ENCODE results near the gene MSI2.

Gene MSI2

GRCh38 chr17:57326764-57327163, 70.4 kb downstream of the MSI2 start:
- Histone ChIP-seq H3K79me2 (ENCODE audit: control insufficient read depth, insufficient read depth, low read length, poor library complexity) (no peaks in the 10 kb centered on the region), H3K9me3 (ENCODE audit: insufficient read depth, low read depth, low read length) (no peaks in the 10 kb centered on the region), H2BK120ac (ENCODE audit: insufficient read depth, low read length, poor library complexity) (no peak overlapping the region), H3K23ac (ENCODE audit: low read length) (no peak overlapping the region), H3K27me3 (ENCODE audit: insufficient read depth, low read length) (no peaks in the 10 kb centered on the region), H4K91ac (ENCODE audit: low read depth, low read length) (no peak overlapping the region), H2BK5ac (ENCODE audit: low read depth, low read length, poor library complexity) (no peak overlapping the region), H4K12ac (ENCODE audit: low read depth, low read length) (no peak overlapping the region), H3K4me3 (ENCODE audit: low read depth, low read length) (no peak overlapping the region), H3K36me3 (ENCODE audit: control insufficient read depth in 1 of 2, insufficient read depth in 2 of 2, low read length in 2 of 2) (peaks cover 14 to 22% of the 10 kb centered on the region in 2 experiments), H3K4ac (ENCODE audit: low read depth, low read length) (no peak overlapping the region), H3K18ac (ENCODE audit: low read length) (no peak overlapping the region), H3K14ac (ENCODE audit: low read length) (no peak overlapping the region), H3K4me1 (ENCODE audit: control insufficient read depth in 1 of 2, insufficient read depth in 2 of 2, low read length in 2 of 2) (no peaks in the 10 kb centered on the region), H4K8ac (ENCODE audit: low read depth, low read length) (no peak overlapping the region), H3K27ac (ENCODE audit: low read depth, low read length) (no peak overlapping the region), H2AFZ (ENCODE audit: insufficient read depth, low read length, poor library complexity) (no peak overlapping the region), H2AK5ac (ENCODE audit: low read length) (no peak overlapping the region), H3K79me1 (ENCODE audit: low read length) (no peaks in the 10 kb centered on the region), H3K4me2 (ENCODE audit: low read length) (no peak overlapping the region), H3K9ac (ENCODE audit: low read length) (no peak overlapping the region), H2BK12ac (ENCODE audit: low read length) (no peak overlapping the region)
- WGBS (ENCODE audit: extremely low coverage, insufficient coverage, insufficient read length) = no CpG with 5 or more reads among the region's 5 CpGs
- no peak for DNase-seq

DNA sequence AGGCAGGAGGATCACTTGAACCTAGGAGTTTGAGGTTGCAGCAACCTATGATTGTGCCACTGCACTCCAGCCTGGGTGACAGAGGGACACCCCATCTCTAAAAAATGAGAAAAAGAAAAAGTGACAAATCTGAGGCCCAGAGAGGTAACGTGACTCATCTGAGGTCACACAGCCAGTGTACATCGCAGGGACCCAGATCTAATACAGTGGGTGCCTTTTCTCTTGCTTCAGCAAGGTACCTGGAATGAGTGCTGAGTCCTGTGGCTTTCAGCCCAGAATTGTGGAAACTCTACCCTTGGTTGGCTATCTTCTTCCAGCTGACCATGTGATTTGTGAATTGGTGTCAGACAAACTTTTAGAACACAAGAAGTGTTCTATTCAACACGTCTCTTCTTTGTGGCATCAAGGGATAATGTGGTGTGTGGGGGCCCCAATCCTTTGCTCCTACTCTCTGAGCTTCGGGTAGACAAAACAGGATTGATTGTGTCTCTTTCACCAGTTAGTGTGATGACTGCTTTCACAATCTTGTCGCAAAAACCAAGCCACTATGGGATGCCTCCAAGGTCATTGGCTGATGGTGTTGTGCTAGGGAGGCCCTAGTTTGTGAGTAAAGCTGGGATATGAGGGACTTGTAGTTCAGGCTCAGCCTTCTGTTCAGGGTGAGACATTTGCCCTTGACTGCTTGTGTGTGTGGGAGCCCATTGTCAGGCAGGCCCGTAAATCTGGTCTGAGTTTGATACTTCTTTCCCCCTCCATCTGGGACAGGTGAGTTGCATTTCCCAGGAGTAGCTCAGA, 71.0 kb downstream of the MSI2 start:
- Histone ChIP-seq H2AFZ (ENCODE audit: insufficient read depth, low read length, poor library complexity) (no peak overlapping the region), H3K36me3 (ENCODE audit: control insufficient read depth in 1 of 2, insufficient read depth in 2 of 2, low read length in 2 of 2) (peaks cover 14 to 22% of the 10 kb centered on the region in 2 experiments), H2BK12ac (ENCODE audit: low read length) (no peak overlapping the region), H2BK120ac (ENCODE audit: insufficient read depth, low read length, poor library complexity) (no peak overlapping the region), H4K12ac (ENCODE audit: low read depth, low read length) (no peak overlapping the region), H3K4ac (ENCODE audit: low read depth, low read length) (no peak overlapping the region), H3K4me2 (ENCODE audit: low read length) (no peak overlapping the region), H3K79me1 (ENCODE audit: low read length) (no peaks in the 10 kb centered on the region), H3K18ac (ENCODE audit: low read length) (no peak overlapping the region), H2BK5ac (ENCODE audit: low read depth, low read length, poor library complexity) (no peak overlapping the region), H3K79me2 (ENCODE audit: control insufficient read depth, insufficient read depth, low read length, poor library complexity) (no peaks in the 10 kb centered on the region), H4K8ac (ENCODE audit: low read depth, low read length) (no peak overlapping the region), H3K27me3 (ENCODE audit: insufficient read depth, low read length) (no peaks in the 10 kb centered on the region), H3K9ac (ENCODE audit: low read length) (no peak overlapping the region), H3K9me3 (ENCODE audit: insufficient read depth, low read depth, low read length) (no peaks in the 10 kb centered on the region), H4K91ac (ENCODE audit: low read depth, low read length) (no peak overlapping the region), H3K14ac (ENCODE audit: low read length) (no peak overlapping the region), H3K27ac (ENCODE audit: low read depth, low read length) (no peak overlapping the region), H3K4me3 (ENCODE audit: low read depth, low read length) (no peak overlapping the region), H3K4me1 (ENCODE audit: control insufficient read depth in 1 of 2, insufficient read depth in 2 of 2, low read length in 2 of 2) (no peaks in the 10 kb centered on the region), H2AK5ac (ENCODE audit: low read length) (no peak overlapping the region), H3K23ac (ENCODE audit: low read length) (no peak overlapping the region)
- DNase-seq = no peak
- no CpG with 5 or more reads among the region's 6 CpGs for WGBS (ENCODE audit: extremely low coverage, insufficient coverage, insufficient read length)

DNA sequence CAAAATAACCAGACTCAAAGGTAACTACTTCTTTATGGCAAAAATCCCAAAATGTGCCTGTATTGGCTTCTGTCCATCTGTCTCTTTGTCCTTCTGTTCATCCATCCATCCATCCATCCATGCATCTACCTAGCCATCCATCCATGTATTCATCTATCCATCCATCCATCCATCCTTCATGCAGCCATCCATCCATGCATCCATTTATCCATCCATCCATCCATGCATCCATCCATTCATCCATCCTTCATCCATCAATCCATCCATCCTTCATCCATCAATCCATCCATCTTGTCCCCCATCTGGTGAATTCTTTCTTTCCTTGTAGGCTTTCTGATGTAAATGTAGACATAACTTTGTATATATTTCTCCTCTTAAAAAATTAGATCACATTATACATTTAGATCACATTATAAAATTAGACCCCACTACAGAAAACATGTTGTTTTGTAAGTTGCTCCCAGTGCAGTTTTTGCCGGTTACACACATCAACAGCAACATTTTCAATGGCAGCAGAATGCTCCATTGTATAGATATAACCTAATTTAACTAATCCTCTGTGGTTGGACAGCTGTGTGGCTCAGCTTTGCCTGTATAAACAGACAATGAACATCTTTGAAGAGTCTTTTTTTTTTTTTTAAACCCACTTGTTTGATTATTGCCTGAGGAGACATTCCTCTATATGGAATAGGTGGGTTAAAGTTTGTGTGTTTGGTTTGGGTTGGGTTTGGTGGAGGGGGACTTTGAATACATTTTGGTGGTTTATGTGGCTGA, 72.0 kb downstream of the MSI2 start:
- no peak for DNase-seq
- no peaks in the 10 kb centered on the region for H3K79me1 ChIP-seq (ENCODE audit: low read length)
- no CpG with 5 or more reads among the region's 1 CpG for WGBS (ENCODE audit: extremely low coverage, insufficient coverage, insufficient read length)

GRCh38 chr17:57329380-57330214, 73.3 kb downstream of the MSI2 start:
- no peak overlapping the region for H3K27ac ChIP-seq (ENCODE audit: low read depth, low read length)
- no peak overlapping the region for H3K4me2 ChIP-seq (ENCODE audit: low read length)
- no peak overlapping the region for H4K8ac ChIP-seq (ENCODE audit: low read depth, low read length)
- no peak overlapping the region for H3K14ac ChIP-seq (ENCODE audit: low read length)
- H2BK5ac ChIP-seq (ENCODE audit: low read depth, low read length, poor library complexity) = no peak overlapping the region
- H3K23ac ChIP-seq (ENCODE audit: low read length) = no peak overlapping the region
- no peak overlapping the region for H2AK5ac ChIP-seq (ENCODE audit: low read length)
- no peaks in the 10 kb centered on the region for H3K9me3 ChIP-seq (ENCODE audit: insufficient read depth, low read depth, low read length)
- H3K9ac ChIP-seq (ENCODE audit: low read length) = no peak overlapping the region
- H3K27me3 ChIP-seq (ENCODE audit: insufficient read depth, low read length) = no peaks in the 10 kb centered on the region
- peaks cover 6 to 10% of the 10 kb centered on the region in 2 experiments for H3K36me3 ChIP-seq (ENCODE audit: control insufficient read depth in 1 of 2, insufficient read depth in 2 of 2, low read length in 2 of 2)
- H3K4me1 ChIP-seq (ENCODE audit: control insufficient read depth in 1 of 2, insufficient read depth in 2 of 2, low read length in 2 of 2) = no peaks in the 10 kb centered on the region
- no peaks in the 10 kb centered on the region for H3K79me1 ChIP-seq (ENCODE audit: low read length)
- no peak overlapping the region for H4K91ac ChIP-seq (ENCODE audit: low read depth, low read length)
- no CpG with 5 or more reads among the region's 9 CpGs for WGBS (ENCODE audit: extremely low coverage, insufficient coverage, insufficient read length)
- no peak overlapping the region for H3K4ac ChIP-seq (ENCODE audit: low read depth, low read length)
- H3K79me2 ChIP-seq (ENCODE audit: control insufficient read depth, insufficient read depth, low read length, poor library complexity) = no peaks in the 10 kb centered on the region
- DNase-seq = peak in 1 of 2 donors; percentile 1
- H2BK12ac ChIP-seq (ENCODE audit: low read length) = no peak overlapping the region
- H4K12ac ChIP-seq (ENCODE audit: low read depth, low read length) = no peak overlapping the region
- no peak overlapping the region for H2AFZ ChIP-seq (ENCODE audit: insufficient read depth, low read length, poor library complexity)
- H2BK120ac ChIP-seq (ENCODE audit: insufficient read depth, low read length, poor library complexity) = no peak overlapping the region
- no peak overlapping the region for H3K18ac ChIP-seq (ENCODE audit: low read length)
- no peak overlapping the region for H3K4me3 ChIP-seq (ENCODE audit: low read depth, low read length)

More for the DNA sequence above, 72.0 kb downstream of the MSI2 start:
- H4K12ac ChIP-seq (ENCODE audit: low read depth, low read length) = no peak overlapping the region
- no peak overlapping the region for H3K27ac ChIP-seq (ENCODE audit: low read depth, low read length)
- no peak overlapping the region for H2BK12ac ChIP-seq (ENCODE audit: low read length)
- H3K4ac ChIP-seq (ENCODE audit: low read depth, low read length) = no peak overlapping the region
- H2BK120ac ChIP-seq (ENCODE audit: insufficient read depth, low read length, poor library complexity) = no peak overlapping the region
- no peaks in the 10 kb centered on the region for H3K9me3 ChIP-seq (ENCODE audit: insufficient read depth, low read depth, low read length)
- H3K79me2 ChIP-seq (ENCODE audit: control insufficient read depth, insufficient read depth, low read length, poor library complexity) = no peaks in the 10 kb centered on the region
- no peak overlapping the region for H4K8ac ChIP-seq (ENCODE audit: low read depth, low read length)
- H3K4me1 ChIP-seq (ENCODE audit: control insufficient read depth in 1 of 2, insufficient read depth in 2 of 2, low read length in 2 of 2) = no peaks in the 10 kb centered on the region
- no peak overlapping the region for H3K23ac ChIP-seq (ENCODE audit: low read length)
- no peak overlapping the region for H3K18ac ChIP-seq (ENCODE audit: low read length)
- no peak overlapping the region for H3K9ac ChIP-seq (ENCODE audit: low read length)
- H3K4me2 ChIP-seq (ENCODE audit: low read length) = no peak overlapping the region
- H3K27me3 ChIP-seq (ENCODE audit: insufficient read depth, low read length) = no peaks in the 10 kb centered on the region
- no peak overlapping the region for H2BK5ac ChIP-seq (ENCODE audit: low read depth, low read length, poor library complexity)
- H3K14ac ChIP-seq (ENCODE audit: low read length) = no peak overlapping the region
- H4K91ac ChIP-seq (ENCODE audit: low read depth, low read length) = no peak overlapping the region
- H3K36me3 ChIP-seq (ENCODE audit: control insufficient read depth in 1 of 2, insufficient read depth in 2 of 2, low read length in 2 of 2) = peaks cover 11 to 21% of the 10 kb centered on the region in 2 experiments
- no peak overlapping the region for H2AFZ ChIP-seq (ENCODE audit: insufficient read depth, low read length, poor library complexity)
- H2AK5ac ChIP-seq (ENCODE audit: low read length) = no peak overlapping the region
- no peak overlapping the region for H3K4me3 ChIP-seq (ENCODE audit: low read depth, low read length)
